GM20431 (cell line): ENCODE measurements around the gene KLHL29.

Source experiments
- in situ Hi-C: fragments of 300-500 bp; cut with MseI, MboI; formaldehyde crosslinking; loops from one replicate; pipeline ENCODE4 v1.15.0; 2020; ENCODE audit warnings: low sequenced_read_pairs; ENCODE audit not compliant: unreplicated experiment

KLHL29 gene

DNA sequence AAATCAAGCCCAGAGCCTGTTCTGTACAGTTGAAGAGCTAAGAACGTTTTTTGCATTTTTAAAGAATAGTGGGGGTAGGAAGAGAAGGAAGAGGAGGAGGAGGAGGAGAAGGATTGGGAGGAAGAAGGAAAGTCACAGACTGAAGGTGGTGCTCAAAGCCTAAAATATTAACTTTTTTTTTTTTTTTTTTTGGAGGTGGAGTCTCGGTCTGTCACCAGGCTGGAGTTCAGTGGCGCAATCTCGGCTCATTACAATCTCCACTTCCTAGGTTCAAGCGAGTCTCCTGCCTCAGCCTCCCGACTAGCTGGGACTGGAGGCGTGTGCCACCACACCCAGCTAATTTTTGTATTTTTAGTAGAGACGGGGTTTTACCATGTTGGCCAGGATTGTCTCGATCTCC lies 18.3 kb upstream of the KLHL29 start:
- in situ Hi-C loops, result no loop called here

DNA sequence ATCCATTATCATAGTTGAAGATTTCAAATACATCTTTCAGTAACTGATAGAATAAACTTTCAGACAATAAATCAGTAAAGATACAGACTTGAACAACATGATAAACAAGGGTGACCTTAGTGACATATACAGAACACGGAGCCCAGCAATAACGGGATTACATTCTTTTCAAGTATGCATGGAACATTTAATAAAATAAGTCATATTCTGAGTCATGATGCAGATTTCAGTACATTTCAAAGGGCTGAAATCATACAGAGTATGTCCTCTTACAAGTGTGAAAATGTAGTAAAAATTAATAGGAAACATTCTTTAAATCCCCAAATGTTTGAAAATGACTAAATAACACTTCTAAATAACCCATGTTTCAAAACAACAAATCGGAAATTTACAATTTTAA lies 17.2 kb upstream of the KLHL29 start:
- in situ Hi-C loops, result no loop called here

DNA sequence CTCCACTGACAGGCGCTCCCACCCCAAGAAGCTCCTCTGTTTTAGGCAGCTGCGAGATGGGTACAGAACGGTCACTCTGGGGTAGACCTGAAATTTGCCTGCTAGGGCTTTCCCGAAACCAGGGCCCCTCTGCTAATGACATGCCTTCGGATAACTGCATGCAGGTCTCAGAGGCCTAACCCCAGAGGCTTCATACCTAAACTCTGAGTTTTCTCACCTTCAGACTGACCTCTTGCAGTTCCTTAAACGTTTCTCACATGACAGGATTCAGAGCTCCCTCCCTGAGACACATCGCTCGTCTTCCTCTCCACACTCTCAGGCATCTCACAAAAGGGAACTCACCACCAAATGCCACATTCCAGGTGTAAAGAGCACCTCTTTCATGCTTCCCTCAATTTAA lies 11.3 kb upstream of the KLHL29 start:
- in situ Hi-C loops, result no loop called here

DNA sequence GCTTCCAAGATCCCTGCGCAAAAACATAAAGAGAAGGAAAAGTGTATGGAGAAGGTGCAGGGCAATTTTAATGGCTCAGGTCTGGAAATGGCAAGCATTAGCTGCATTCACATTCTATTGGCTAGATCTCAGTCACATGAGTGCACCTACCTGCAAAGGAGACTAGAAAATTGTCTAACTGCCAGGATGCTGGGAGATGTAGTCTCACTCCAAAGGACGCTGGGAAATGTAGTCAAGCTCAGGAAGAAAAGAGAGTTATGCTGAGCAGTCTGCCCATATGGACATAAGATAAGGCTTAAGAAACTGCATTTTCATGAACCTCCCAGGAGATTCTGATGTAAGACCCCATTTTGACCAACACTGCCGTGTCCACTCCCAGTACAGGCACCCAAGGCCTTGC lies 9.5 kb upstream of the KLHL29 start:
- in situ Hi-C loops, result no loop called here

DNA sequence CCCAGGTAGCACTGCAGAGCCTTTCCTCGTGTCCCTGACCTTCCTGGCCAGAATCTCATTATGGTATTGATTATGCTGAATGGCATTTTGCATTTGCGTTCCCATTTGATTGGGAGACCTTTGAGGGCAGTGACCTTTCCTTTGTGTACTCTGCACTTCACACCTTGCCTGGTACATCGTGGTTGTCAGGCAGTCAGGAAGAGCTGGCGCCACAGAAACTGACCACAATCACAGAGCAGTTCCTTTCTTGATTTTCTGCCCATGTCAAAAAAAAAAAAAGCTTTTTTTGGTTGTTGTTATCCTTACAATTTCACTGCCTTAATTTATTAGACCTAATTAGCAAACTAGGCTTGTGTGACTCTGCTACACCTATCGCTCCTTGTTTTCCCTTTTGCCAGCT lies 8.9 kb upstream of the KLHL29 start:
- in situ Hi-C loops, result no loop called here

DNA sequence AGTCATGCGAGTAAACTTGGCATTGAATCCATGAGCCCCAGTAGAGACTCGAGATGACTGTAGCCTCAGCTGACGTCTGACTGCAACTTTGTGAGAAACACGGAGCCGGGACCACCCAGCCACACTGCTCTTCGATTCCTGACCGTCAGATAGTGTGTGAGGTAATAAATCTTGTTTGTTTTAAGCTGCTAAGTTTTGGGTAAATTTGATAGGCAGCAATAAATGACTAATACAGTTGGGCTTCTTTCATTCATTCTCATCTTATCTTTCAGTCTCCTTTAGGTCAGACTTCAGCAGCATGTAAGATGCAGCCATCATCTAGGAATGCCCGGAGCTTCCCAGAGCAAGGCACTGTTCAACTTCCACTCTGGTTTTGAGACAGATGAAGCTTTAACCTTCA lies 8.0 kb upstream of the KLHL29 start:
- in situ Hi-C loops, result no loop called here

DNA sequence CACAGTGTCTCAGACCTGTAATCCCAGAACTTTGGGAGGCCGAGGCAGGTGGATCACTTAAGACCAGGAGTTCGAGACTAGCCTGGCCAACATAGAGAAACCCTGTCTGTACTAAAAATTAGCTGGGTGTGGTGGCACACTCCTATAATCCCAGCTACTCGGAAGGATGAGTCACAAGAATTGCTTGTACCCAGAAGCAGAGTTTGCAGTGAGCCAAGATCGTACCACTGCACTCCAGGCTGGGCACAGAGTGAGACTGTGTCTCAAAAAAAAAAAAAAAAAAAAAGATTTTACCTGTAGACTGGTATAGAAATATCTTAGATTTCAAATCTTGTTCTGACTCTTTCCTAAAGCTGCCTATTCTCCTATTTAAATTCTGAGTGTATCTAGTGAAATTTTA lies 7.2 kb upstream of the KLHL29 start:
- in situ Hi-C loops, result no loop called here

DNA sequence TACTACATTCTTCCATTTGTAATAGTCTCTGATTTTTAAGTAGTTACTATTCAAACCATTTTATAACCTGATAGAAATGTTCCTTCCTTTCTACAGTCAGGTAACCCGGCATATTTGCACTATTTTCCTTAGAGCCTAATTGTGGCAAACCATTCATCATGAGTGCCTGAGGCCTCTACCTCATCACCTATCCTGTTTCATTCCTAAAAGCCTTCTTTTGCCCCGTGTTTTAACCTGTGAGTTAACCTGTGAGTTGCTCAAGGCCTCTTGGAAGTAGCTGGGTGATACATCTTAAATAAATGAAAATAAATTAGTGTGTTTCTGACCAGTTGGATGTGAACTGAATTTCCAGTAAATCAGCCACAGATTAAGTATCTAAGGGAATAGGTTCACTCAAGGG lies 6.5 kb upstream of the KLHL29 start:
- in situ Hi-C loops, result no loop called here

DNA sequence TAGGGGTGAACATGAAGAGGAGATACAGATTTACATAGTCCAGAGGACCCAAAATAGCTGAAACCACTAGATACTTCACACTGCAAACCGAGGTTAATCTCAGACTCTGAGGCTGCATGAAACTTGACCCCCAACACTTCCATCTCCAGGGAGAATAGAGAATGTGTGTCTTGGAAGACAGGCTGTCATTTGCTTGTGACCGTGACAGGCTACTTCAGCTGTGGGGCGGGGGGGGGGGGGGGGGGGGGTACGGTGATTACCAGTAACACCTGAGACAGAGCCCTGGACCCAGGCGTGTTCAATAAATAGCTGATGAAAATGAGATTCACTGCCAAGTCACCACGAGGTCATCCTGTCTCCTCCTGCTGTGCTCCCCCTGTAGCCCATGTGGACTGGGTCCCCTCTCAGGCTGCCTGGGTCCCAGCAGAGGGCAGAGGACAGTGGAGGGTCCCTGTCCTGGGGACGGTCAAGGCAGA lies 5.7 kb upstream of the KLHL29 start:
- in situ Hi-C loops, result no loop called here

DNA sequence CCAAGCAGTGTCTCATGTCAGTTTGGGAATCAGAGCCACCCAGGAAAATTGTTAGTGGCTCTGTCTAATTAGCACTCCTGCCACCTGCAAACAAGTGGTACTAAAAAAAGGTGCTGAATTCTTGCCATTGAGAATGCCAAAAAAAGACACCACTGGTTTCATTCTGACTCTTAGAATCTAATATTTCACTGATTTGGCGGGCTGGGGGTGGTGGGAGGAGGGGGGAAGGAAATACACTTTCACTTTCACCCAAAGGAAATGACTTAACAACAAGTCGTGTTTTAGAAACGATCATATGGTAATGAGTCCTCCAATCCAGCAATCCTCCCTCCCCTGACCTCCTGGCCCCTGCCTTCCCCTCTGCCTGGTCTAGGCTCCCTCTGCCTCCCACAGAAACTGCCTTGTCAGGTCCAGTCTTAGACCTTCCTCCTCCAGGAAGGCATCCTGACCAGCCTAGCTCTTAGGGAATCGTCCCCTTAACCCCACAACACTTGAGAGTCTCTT lies 4.4 kb upstream of the KLHL29 start:
- in situ Hi-C loops, result no loop called here

DNA sequence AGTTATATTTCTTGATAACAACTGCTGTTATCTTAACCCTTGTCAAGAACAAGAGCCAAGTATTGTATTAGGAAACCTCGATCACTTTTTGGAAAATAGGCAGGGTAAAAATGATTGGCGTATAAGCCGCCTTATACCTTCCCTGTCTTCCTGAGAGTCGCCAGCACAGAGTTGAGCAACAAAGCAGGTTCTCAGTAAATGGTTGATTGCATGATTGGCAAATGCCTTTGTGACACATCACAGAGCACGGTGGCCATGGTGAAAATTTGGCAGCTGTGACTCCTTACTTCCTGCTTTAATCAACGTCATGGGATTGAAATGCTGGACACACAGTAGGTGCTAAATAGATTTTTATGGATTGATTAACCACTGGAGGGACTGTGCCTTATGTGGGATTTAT lies 3.9 kb upstream of the KLHL29 start:
- in situ Hi-C loops, result no loop called here

DNA sequence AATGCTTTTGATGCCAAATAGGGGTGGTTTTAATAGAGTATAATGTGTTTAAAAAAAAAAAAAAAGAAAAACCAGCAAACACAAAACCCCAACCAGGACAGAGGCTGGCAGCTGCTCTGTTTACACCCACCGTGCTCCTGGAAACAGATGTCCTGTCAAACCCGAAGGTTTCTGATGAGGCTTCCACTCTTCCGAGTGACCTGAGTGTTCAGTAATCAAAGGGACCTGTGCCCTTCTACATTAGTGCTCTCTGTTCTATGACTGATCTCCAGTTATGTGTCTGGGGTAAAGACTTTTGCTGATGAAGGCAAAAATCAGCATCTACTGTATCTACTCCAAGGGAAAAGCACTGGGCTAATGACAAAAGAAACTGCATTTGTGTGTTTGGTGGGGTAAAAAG lies 3.5 kb upstream of the KLHL29 start:
- in situ Hi-C loops, result no loop called here

DNA sequence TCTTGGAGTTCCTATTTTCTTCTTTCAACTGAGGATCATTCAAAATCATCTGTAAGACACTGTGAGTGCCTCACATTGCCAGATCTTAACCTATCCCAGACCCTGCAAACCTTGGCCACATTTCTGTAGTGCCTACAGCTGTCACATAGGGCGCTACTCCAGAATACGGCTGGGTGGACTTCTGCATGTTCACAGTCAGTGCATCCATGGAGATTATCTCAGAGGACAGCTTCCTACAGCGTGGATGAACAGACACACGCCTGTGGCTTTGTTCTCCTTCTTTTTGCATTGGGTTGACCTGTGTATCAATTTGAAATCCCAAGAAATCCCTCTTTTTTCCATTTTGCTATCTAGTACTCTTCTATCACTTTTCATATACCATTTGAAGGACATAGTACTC lies 1.9 kb upstream of the KLHL29 start:
- in situ Hi-C loops, result no loop called here

DNA sequence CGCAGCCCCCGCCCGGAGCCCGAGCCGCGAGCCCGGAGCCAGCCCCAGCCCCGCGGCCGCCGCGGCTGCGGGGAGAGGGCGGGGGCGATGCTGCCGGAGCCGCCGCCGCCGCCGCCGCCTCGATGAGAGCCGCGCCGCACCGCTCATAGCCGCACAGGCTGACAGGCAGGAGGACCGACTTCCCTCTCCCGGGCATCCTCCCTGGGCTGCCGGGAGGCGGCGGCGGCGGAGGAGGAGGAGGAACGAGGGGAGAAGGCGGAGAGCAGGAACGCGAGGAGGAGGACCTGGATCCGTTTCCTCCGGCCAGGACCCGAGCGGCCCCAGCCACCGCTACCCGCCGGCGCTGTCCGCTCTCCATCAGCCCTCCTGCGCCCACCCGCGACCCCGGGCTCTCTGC lies 370 bp downstream of the KLHL29 start:
- in situ Hi-C loops, result no loop called here

DNA sequence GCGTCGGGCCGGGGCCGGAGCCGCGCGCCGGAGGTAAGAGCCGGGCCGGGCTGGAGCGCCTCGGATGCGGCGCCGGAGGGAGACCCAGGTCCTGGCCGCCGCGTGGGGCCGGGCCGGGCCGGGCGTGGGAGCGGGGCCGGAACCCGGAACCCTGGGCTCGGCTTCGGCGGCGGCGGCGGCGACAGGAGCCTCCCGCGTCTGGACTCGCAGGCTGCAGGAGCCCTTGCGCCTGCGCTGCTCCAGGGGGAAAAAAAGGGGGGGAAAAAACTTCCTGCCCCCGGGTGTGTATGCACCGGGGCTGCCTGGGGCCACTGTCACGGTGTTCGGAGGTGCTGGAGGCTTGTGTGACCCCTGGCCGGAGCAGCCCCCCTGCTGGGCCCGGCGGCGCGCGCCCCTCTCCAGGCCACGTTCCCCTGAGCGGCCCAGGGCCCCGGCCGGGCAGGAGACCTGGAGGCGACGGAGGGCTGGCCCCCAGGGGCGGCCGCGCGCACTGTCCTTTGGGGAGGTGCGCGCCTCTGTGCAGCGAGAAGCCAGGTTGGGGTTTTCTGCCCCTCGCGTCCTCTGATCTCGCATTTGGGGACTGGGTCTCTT lies 864 bp downstream of the KLHL29 start:
- in situ Hi-C loops, result no loop called here

DNA sequence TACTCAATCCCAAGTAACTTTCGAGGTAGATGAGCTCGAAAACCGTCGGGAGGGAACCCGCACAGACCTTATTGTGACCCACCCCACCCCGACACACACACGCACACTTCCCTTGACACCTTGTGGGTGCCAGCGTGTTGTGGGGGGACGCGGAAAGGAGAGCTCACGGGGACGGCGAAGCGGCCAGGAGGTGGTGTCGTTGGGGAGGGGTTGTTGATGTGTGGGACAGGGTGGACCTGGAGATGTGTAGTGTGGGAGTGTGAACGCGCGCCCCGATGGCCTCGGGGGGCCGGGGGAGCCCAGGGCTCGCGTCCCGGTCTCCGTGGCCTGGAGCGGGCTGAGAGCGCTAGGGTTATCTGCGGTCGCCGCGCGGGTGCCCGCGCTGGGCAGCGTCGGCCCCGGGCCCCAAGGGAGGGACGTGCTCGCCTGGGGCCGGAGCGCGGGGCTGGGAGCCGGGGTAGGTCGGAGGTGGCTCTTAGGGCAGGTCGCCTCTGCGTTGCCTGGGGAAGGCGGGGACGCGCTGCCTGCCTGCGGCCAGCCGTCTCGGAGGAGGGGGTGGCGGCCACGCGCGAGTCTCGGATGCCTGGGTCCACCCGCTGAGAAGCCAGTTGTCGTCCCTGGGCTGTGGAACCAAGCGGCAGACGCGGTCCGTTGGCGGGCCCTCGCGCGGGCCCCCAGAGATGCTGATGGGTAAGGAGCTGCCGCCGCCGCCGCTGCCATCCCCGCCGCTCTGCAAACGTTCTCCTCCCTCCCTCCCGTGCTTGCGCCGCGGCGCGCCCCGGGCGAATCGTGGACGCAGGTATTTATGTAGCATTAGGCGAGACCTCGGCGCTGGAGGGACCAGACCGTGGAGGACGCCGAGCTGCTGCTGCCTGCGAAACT lies 1.6 kb downstream of the KLHL29 start:
- in situ Hi-C loops, result no loop called here

DNA sequence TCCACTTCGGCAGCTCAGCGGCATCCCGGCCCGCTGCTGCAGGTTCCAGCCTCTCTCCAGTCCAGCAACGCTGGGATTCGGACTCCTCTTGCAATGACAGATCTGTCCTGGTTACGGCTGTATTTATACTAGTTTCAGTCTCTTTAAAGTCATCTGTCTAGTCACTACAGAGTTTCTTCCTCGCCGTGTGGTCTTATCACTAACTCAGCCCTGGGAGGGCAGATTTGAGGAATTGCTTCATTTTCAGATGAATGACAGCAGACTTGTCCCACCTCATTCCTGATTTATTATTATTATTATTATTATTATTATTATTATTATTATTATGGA lies 2.2 kb downstream of the KLHL29 start:
- in situ Hi-C loops, result no loop called here

DNA sequence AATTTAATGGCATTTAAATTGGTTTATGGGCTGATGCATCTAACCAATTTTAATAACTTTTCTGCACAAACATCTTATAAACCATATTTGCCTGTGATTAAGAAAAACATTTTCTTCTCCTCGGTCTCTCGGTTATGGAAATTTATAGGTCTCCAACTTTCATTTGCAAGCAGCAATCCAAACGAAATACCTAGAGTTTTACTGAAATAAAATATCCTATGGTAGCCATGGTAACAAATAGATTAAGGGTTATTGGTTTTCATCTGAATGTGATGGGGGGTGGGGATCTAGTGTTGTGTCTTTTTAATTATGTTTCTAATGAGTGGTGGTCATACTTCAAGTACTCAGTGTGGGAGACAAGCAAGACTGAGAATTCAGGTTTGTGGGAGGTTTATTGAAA lies 2.9 kb downstream of the KLHL29 start:
- in situ Hi-C loops, result no loop called here

DNA sequence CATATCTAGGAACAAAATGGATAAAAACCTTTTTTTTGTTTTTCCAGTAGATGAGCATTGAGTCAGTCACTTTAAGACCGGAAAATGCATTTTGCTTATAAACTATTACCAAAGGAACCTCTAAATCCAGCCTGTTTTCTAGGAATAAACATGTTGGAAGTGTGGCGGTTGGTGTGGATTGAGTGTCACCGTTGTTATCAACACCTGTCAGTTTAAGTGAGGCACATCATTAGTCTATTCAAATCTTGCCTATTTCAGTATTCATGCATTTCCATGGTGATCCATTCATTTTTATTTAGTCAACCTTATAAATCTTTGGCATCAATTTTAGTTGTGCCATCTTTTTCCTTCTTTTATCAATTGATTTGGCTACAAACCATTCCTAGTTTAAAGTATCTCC lies 3.3 kb downstream of the KLHL29 start:
- in situ Hi-C loops, result no loop called here

DNA sequence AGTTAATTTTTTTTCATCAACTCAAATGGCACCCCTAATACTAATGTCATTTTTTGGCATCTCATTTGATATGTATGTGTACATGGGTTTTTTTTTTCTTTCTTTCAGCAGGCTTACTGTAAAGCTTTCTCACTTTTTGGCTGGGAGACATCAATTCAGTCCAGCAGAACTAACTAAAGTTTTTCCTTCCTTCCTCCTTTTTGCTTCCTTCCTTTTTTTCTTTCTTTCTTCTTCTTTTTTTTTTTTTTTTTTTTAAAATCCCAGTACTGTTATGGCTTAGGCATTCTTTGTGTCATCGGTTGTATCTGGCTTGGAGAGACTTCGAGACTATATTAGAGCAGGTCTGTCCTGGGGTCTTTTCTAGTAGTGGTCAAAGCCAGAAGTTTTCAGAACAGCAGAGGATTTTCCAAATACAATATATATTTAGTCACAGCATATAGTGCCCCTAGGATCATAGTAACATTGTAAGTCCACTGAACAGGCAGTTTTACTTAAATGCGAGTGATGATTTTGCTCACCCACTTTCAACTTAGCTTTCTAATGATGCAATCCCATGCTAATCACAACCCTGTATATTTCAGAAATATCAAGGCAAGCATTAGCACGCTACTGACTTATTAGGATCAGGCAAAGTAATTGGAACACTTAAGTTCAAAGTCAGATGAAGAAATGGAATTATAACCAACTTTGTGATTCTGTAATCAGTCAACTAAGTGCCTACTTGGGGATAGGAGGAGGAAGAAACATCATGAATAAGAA lies 4.0 kb downstream of the KLHL29 start:
- in situ Hi-C loops, result no loop called here

DNA sequence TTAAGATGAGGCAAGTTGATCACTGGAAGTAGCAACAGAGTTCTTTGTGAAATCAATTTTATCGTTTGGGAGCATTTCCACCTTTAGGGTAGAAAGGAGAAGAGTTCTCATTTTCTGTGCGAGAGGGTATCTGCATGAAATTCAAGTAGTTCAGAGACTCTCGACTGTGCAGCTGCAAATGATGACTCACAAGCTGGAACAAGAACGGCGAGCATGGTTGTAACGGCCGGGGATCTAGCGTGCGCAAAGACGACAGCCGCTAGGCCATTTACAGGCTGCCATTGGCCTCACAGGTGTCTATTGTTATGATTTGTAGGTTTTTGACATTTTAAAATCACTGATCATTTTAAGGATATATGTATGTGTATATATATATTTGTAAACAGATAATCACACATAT lies 5.2 kb downstream of the KLHL29 start:
- in situ Hi-C loops, result no loop called here
